ENCODE measurements around the gene CCR9.

DNA sequence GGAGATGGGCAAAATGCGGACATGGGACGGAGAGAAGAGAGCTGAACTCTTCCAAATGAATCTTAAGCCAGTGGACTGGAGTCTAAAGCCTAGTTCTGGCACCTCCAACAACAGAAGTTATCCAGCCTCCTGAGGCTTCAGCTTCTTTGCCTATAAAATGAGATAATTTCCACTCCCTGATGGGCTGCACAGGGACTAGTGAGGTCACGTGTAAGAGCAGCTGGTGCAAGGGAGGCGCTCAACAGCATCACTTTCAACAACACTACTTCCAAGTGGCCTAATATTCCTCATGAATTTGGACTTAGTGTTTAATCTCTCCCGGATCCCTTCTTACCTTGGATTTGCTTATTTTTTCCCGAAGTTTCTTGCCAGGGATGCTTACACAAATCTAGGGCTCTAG, 65.6 kb downstream of the CCR9 start:
- TF ChIP-seq EZH2phosphoT487 (IDR thresholded peaks at IDR 0.05), result no peak
- TF ChIP-seq EZH2 (IDR thresholded peaks at IDR 0.05), result no peak
- TF ChIP-seq, protein P1, sequence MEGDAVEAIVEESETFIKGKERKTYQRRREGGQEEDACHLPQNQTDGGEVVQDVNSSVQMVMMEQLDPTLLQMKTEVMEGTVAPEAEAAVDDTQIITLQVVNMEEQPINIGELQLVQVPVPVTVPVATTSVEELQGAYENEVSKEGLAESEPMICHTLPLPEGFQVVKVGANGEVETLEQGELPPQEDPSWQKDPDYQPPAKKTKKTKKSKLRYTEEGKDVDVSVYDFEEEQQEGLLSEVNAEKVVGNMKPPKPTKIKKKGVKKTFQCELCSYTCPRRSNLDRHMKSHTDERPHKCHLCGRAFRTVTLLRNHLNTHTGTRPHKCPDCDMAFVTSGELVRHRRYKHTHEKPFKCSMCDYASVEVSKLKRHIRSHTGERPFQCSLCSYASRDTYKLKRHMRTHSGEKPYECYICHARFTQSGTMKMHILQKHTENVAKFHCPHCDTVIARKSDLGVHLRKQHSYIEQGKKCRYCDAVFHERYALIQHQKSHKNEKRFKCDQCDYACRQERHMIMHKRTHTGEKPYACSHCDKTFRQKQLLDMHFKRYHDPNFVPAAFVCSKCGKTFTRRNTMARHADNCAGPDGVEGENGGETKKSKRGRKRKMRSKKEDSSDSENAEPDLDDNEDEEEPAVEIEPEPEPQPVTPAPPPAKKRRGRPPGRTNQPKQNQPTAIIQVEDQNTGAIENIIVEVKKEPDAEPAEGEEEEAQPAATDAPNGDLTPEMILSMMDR (IDR thresholded peaks at IDR 0.05), result no peak
